NB4 (cell line): ENCODE results near the gene MGLL.

Experiments
- DNase-seq: peaks from one replicate; pipeline ENCODE4 v3.0.0; 2010; ENCODE audit warnings: low read depth
- H3K4me3 ChIP-seq: one replicate; pipeline ENCODE4 v1.5.1; 2011; ENCODE audit warnings: mild to moderate bottlenecking, low read depth, low read length, moderate library complexity
- MYC ChIP-seq: IDR thresholded peaks from 2 replicates; pipeline ENCODE4 v1.6.1; 2011; ENCODE audit warnings: low read depth, low read length
- POLR2A ChIP-seq: IDR thresholded peaks from 2 replicates; pipeline ENCODE4 v1.6.1; 2011; ENCODE audit warnings: mild to moderate bottlenecking; ENCODE audit not compliant: insufficient read length; ENCODE audit errors: extremely low read depth
- TF ChIP-seq, protein P1 (sequence below): IDR thresholded peaks from one replicate; pipeline ENCODE4 v1.5.1; 2012; ENCODE audit warnings: low read depth, low read length
- TF ChIP-seq, protein P2 (sequence below): IDR thresholded peaks from 2 replicates; pipeline ENCODE4 v1.6.1; 2011; ENCODE audit warnings: low read depth, low read length

MGLL gene

DNA sequence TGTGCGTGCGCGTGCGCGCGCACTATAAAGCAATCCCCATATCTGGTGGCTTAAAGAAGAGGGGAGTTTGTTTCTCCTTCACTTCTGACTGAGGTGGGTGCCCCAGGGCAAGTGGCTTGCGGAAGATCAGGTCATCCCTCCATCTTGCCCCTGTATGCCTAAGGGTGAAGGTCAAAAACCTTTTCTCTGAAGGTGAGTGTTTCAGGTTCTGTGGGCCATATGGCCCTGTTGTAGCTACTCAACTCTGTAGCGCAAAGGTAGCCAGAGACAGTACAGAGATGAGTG lies 144.1 kb downstream of the MGLL start:
- TF ChIP-seq, protein P1, sequence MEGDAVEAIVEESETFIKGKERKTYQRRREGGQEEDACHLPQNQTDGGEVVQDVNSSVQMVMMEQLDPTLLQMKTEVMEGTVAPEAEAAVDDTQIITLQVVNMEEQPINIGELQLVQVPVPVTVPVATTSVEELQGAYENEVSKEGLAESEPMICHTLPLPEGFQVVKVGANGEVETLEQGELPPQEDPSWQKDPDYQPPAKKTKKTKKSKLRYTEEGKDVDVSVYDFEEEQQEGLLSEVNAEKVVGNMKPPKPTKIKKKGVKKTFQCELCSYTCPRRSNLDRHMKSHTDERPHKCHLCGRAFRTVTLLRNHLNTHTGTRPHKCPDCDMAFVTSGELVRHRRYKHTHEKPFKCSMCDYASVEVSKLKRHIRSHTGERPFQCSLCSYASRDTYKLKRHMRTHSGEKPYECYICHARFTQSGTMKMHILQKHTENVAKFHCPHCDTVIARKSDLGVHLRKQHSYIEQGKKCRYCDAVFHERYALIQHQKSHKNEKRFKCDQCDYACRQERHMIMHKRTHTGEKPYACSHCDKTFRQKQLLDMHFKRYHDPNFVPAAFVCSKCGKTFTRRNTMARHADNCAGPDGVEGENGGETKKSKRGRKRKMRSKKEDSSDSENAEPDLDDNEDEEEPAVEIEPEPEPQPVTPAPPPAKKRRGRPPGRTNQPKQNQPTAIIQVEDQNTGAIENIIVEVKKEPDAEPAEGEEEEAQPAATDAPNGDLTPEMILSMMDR = no peak
- TF ChIP-seq, protein P2, sequence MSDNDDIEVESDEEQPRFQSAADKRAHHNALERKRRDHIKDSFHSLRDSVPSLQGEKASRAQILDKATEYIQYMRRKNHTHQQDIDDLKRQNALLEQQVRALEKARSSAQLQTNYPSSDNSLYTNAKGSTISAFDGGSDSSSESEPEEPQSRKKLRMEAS = no peak
- no peak for TF ChIP-seq POLR2A
- TF ChIP-seq MYC = no peak
- no peak for DNase-seq
- no peak overlapping the region for H3K4me3 ChIP-seq

DNA sequence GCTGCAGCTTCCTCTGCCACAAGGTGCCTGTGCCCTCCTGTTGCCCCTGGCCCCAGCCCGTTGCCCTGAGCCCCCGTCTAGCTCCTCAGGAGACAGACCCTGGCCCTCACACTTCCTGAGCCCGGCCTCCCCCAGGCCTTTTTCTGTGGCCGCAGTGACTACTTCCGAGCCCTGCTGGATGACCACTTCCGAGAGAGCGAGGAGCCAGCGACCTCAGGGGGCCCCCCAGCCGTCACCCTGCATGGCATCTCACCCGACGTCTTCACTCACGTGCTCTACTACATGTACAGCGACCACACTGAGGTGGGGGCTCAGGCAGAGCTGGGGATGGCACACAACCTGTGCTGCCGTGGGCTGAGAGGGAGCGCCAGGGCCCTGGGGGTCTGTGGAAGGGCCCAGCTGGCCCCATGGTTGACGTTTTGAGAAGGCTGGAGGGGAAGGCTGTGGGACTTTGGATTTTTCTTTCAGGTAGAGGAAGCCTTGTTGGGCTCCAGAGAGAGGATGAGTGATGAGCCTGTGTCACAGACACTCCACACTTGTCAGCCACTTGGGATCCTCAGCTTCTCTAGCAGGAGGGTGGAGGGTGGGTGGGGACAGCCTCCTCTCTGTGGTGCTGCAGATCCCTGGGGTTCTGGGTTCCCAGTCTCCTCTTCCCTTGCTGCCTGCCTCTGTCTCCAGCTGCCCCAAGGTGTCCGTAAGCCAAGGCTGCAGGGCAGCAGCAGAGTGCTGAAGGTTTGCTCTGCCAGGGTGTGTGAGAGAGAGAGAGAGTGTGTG lies 144.6 kb downstream of the MGLL start:
- no peak overlapping the region for H3K4me3 ChIP-seq
- DNase-seq = no peak
- TF ChIP-seq MYC (no peak), POLR2A (no peak)
- TF ChIP-seq, protein P2 = no peak
- TF ChIP-seq, protein P1 = no peak

DNA sequence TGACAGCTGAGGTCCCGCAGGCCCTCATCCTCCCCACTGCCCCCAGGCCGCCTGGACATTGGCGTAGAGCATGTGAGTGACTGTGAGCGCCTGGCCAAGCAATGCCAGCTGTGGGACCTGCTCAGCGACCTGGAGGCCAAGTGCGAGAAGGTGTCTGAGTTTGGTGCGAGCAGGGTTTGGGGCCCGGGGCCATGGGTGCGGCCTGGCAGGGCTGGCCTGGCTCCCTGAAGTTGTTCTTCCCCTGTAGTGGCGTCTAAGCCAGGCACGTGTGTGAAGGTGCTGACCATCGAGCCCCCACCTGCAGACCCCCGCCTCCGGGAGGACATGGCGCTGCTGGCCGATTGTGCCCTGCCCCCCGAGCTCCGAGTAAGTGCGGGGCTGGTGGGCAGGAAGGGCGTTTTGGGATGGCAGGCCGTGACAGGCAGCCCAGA lies 145.4 kb downstream of the MGLL start:
- no peak for DNase-seq
- no peak for TF ChIP-seq MYC
- TF ChIP-seq, protein P1 = no peak
- TF ChIP-seq, protein P2 = no peak
- TF ChIP-seq POLR2A = no peak
- no peak overlapping the region for H3K4me3 ChIP-seq

DNA sequence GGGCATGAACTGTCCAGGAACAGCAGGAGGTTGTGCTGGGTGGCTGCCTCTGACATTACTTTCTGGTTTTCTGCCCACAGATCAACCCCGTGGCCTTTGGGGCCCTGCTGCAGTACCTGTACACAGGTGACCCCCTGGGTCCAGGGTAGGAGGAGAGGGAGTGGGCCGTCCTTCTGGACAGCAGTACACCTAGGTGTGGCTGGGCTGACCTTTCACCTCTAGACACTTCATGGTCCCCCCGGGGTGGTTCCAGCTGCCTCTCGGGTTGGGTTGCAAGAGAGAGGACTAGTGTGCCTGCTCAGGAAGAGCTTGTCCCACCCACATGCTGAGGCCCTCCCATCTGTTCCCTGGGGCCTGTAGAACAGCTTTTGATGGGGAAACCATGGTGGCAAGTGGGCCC lies 145.9 kb downstream of the MGLL start:
- TF ChIP-seq POLR2A = no peak
- TF ChIP-seq MYC = no peak
- TF ChIP-seq, protein P1 = no peak
- TF ChIP-seq, protein P2 = no peak
- no peak overlapping the region for H3K4me3 ChIP-seq
- DNase-seq = no peak

DNA sequence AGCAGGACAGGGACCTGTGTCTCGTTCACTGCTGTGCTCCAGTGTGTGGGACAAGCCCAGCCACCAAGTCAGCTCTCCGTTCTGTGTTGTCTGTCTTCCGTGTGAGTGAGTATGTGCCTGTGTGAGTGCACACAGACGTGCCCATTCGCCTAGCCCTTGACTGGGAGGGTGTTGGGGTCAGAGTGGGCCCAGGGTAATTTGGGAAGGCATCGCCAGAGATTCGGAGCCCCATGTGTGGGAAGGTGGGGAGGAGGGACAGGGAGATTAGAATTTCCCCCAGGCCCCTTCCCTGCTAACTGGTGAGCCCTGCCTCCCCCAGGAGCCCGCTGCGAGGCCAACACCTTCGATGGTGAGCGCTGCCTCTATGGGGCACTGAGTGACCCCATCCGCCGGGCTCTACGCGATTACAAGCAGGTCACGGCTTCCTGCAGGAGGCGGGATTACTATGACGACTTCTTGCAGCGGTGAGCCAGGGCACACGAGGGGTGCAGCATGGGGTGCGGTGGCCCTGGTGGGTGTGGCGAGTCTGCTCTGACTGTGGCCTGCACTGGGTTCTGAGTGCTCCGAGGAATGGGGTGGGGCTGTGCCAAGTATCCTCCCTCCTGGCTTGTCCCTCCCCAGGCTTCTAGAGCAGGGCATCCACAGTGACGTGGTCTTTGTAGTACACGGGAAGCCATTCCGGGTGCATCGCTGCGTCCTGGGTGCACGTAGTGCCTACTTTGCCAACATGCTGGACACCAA lies 146.5 kb downstream of the MGLL start:
- no peak for DNase-seq
- no peak overlapping the region for H3K4me3 ChIP-seq
- TF ChIP-seq, protein P2 = no peak
- TF ChIP-seq, protein P1 = no peak
- TF ChIP-seq MYC (no peak), POLR2A (no peak)
